Measurements from ENCODE around the gene ENTREP1.
"Not testable (repeated sequence)": the region's sequence is repeated elsewhere in the genome, so short reads cannot be mapped to it uniquely, and the experiment has no call there.

The ENTREP1 gene, protein sequence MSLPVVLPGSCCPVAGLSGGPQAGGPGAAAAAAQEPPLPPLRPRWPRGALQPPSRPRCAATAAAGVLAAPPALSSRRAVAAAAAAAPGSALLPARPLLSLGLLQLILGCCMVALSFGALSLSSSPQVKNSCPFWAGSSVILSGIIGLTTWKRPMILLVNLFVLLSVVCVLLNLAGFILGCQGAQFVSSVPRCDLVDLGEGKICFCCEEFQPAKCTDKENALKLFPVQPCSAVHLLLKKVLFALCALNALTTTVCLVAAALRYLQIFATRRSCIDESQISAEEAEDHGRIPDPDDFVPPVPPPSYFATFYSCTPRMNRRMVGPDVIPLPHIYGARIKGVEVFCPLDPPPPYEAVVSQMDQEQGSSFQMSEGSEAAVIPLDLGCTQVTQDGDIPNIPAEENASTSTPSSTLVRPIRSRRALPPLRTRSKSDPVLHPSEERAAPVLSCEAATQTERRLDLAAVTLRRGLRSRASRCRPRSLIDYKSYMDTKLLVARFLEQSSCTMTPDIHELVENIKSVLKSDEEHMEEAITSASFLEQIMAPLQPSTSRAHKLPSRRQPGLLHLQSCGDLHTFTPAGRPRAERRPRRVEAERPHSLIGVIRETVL

GRCh38 chr9:69324549-69325401 is at the start of gene ENTREP1:
Gene ENTREP1, plus strand, starts transcription at chr9:69325215. Its CDS starts 95 bp downstream, at chr9:69325310.
- DNase-seq (ENCODE audit: low spot score), result peak; percentile 66

DNA sequence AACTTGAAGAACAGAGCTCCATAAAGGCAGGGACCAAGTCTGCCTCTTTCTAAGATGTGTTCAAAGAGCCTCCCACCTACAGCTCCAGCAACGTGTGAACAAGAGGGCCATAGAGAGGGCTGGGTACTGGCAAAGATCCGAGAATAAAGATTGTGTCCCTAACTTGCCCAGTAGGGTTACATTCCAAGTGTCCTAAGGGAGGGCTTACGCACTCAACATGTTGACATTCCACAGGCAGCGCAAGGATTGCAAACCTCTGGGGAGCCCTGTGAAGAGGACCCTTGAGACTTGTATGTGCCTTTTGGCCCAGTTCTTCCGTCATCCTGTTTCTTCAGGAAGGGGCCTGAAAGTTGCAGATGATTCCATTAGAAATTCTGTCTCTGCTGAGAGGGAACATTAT is 48.2 kb upstream of the ENTREP1 start:
- no peak for DNase-seq (ENCODE audit: low spot score)

DNA sequence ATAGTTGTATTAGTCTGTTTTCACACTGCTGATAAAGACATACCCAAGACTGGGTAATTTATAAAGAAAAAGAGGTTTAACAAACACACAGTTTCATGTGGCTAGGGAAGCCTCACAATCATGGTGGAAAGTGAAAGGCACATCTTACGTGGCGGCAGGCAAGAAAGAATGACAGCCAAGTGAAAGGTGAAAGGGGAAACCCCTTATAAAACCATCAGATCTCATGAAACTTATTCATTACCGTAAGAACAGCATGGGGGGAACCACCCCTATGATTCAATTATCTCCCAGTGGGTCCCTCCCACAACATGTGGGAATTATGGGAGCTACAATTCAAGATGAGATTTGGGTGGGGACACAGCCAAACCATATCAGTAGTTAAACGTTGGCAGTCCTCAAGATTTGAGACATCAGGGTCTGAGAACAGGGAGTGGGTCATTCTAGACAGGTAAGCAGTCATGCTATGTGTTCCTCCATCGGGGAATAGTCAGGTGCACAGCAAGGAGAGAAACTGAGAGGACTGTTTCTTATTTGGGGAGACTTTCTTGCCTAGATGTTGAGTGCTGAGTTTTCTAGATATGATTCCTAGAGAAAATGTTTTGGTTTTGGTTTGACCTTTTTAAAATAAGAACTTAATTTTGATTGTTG is 45.8 kb upstream of the ENTREP1 start:
- DNase-seq (ENCODE audit: low spot score), result no peak

GRCh38 chr9:69279733-69280132 is 45.3 kb upstream of the ENTREP1 start:
- DNase-seq (ENCODE audit: low spot score), result no peak

DNA sequence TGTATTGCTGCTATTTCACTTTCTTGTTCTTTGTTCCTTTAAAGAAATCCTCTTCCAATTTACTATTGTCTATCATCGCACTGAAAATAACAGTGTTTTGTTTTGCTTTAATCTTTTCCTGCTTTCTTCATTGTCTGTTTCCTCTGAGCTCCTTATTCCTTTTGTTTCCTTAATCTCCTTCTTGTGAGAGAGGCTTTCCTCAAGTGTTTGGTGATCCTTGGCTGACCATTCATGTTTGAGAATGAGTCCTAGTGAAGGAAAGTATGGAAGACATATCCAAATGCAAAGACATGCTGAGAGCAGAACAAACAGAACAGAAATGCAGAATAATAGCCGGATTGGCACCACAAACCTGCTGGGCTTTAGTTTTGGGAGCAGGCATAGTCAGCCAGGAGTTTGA is 42.0 kb upstream of the ENTREP1 start:
- no peak for DNase-seq (ENCODE audit: low spot score)

DNA sequence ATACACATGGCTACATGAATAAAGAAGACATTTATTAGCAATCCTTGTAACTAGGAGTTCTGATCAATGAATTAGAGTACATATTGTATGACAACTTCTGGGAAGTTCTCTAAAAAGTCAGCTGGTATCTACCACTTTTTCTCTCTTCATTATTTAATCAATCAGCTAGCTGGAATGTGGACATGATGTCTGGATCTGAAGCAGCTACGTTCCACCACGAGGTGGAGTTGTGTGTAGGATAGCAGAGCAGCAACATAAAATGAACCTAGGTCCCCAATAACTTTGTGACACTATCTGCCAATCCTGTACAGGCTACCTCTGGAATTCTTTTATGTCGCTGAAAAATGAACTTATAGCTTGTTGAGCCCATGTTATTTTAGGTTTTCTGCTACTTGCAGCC is 32.9 kb upstream of the ENTREP1 start:
- no peak for DNase-seq (ENCODE audit: low spot score)

DNA sequence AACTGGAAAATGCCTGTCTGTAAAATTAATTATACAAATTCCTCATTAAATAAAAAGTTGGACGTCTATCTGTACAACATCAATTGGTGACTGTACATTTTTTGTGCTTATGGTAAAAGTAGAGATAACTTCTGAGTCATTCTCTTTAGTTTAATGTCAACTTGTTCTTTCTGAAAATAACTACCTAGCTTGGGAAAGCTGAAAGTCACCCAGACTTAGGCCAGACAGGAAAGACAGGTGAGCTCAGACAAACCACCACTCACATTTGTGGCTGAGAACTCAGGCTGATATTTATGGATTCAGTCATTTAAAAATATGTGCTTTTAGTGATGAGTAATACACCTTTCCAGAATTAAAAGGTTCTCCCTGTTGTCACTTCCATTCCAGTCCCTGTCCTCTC is 31.9 kb upstream of the ENTREP1 start:
- no peak for DNase-seq (ENCODE audit: low spot score)

- no peak for DNase-seq (ENCODE audit: low spot score)
Measured at GRCh38 chr9:69295872-69296552, 29.0 kb upstream of the ENTREP1 start.

DNA sequence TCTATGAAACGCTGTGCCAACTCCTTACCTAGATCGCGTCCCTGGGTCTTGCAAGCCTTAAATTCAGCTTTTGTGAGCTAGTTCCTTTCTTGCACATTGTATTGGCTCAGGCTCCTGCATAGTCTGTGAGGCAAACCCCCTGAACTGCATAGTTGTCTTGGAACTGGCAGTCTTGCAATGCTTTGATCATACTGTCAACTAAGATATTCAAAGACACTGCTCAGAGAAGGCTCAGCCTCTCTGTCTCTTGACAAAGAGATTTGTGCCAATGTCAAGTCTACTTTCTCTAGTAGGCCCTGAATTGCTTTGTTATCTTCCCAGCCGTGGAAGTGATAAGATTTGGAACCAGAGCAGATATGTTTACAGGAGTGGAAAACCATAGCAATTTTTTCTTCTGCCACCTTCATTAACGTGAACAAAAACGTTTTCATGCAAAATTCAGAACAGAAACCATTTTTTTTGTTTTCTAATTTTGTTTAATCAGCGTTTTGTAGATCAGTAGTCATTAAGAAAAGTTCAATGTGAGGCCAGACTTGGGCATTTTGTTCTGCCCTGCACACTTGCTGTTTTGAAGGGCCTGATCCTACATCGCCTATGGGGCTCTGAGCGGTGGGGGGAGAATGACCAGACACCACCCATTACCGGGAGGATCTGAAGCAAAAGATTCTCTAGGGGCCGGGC is 27.6 kb upstream of the ENTREP1 start:
- DNase-seq (ENCODE audit: low spot score), result no peak

DNA sequence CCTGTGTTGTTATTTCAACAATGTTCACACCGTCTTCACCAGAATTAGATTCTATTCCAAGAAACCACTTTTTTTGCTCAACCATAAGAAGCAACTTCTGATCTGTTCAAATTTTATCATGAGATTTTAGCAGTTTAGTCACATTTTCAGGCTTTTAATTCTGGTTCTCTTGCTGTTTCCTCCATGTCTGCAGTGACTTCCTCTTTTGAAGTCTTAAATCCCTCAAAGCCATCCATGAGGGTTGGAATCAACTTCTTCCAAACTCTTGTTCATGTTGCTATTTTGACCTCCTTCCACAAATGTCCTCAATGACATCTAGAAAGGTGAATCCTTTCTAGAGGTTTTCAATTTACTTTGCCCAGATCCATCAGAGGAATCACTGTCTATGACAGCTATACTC is 25.7 kb upstream of the ENTREP1 start:
- no peak for DNase-seq (ENCODE audit: low spot score)

DNA sequence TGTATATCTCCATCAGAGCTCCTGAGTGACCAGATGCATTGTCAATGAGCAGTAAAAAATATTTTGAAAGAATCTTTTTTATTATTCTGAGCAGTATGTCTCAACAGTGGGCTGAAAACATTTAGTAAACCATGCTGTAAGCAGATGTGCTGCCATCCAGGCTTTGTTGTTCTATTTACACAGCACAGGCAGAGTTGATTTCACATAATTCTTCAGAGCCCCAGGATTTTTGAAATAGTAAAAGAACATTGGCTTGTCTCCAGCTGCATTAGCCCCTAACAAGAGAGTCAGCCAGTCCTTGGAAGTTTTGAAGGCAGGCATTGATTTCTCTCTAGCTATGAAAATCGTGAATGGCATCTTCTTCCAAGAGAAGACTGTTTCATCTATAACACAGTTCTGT is 25.2 kb upstream of the ENTREP1 start:
- no peak for DNase-seq (ENCODE audit: low spot score)

GRCh38 chr9:69303331-69303730 is 21.7 kb upstream of the ENTREP1 start:
- DNase-seq (ENCODE audit: low spot score), result no peak

GRCh38 chr9:69306895-69307445 is 18.0 kb upstream of the ENTREP1 start:
- DNase-seq (ENCODE audit: low spot score), result not testable (repeated sequence)

DNA sequence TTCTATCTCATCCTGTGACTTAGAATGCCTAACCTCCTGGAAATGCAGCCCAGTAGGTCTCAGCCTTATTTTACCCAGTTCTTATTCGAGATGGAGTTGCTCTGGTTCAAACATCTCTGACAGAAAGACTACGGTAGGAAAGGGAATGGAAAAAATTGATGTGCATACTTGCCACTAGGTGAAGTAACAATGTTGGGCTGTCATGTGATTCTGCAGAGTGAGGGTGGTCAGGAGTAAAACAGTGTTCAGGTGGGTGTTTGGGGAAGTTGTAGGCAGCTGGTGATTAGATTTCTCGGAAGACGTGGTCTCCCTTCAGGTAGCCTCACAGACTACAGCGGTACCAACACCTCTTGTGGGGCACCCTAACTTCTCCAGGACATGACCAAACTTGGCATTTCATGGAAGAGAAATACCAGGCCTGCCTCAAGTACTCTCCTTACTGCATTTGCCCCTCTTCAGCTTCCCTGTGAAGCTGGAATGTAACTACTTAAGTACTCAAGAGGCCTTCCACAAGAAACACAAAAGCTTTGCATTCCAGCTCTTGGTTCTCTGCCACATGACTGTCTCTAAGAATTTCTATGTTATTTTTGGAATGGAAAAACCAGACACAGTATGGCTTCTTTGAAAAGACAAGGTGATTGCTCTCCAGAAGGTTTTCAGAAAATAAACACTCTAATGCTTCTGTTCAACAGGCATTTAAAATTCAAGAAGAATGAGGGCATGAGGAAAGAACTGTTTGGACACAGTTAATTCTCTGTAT is 17.4 kb upstream of the ENTREP1 start:
- DNase-seq (ENCODE audit: low spot score), result no peak

- no peak for DNase-seq (ENCODE audit: low spot score)
Measured at GRCh38 chr9:69308206-69308931, 16.6 kb upstream of the ENTREP1 start.

DNA sequence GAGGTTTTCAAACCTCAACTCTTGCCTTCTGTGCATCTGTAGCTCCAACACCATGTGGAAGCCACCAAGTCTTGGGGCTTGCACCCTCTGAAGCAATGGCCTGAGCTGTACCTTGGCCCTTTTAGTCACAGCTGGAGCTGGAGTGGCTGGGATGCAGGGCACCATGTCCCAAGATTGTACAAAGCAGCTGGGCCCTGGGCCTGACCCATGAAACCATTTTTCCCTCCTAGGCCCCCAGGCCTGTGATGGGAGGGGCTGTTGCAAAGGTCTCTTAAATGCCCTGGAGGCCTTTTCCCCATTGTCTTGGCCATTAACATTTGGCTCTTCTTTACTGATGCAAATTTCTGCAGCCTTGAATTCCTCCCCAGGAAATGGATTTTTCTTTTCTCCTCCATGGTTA is 11.8 kb upstream of the ENTREP1 start:
- no peak for DNase-seq (ENCODE audit: low spot score)

DNA sequence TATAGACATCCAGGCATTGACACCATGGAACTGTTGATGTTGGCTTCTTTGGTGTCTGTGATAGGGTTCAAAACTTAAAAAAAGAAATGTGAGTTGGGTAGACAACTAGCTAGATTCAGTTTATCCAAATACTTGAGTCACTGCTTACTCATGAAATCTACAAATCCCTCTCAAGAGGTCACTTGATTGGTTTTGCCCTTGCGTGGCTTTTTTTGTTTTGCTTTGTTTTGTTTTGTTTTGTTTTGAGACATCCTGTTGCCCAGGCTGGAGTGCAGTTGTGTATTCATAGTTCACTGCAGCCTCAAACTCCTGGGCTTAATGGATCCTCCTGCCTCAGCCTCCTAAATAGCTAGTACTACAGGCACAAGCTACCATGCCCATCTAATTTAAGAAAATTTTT is 10.5 kb upstream of the ENTREP1 start:
- DNase-seq (ENCODE audit: low spot score), result no peak

GRCh38 chr9:69317081-69317480 is 7.9 kb upstream of the ENTREP1 start:
- no peak for DNase-seq (ENCODE audit: low spot score)

DNA sequence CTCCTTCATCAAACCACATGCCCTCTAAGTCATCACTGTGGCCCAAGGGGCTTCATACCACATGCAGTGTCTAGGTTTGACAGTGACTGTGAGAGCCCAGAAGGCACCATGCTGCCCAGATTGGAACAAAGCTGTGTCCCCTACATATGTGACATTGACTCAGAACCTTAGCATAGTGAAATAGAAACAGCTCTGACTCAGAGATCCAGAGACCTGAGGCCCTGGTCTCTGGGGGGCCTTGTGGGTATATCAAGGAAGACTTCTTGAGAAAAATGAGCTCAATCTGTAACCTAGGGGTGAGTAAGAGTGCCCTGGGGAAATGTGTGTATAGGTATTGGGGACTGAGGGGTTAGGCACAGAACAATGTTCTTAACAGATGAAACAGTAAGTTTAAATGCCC is 7.1 kb upstream of the ENTREP1 start:
- DNase-seq (ENCODE audit: low spot score), result no peak
